Measurements from ENCODE around the gene ATXN1.
"Not testable (repeated sequence)": the region's sequence is repeated elsewhere in the genome, so short reads cannot be mapped to it uniquely, and the experiment has no call there.

Gene ATXN1

GRCh38 chr6:16386057-16386456, 375.2 kb downstream of the ATXN1 start:
- Histone ChIP-seq H2AFZ (ENCODE audit: low read length) (no peak overlapping the region), H3K4me2 (ENCODE audit: low read depth, low read length, poor library complexity, severe bottlenecking) (no peak overlapping the region), H3K4me3 (ENCODE audit: low read length, poor library complexity, severe bottlenecking) (no peak overlapping the region), H3K36me3 (ENCODE audit: insufficient read depth, low read length) (no peaks in the 10 kb centered on the region), H3F3A (ENCODE audit: low read depth) (no peaks in the 10 kb centered on the region), H3K9me2 (replicated peaks; ENCODE audit: low read depth, low read length) (no peaks in the 10 kb centered on the region), H3K9me3 (ENCODE audit: insufficient read depth, low read depth, low read length) (no peaks in the 10 kb centered on the region), H3K79me2 (ENCODE audit: insufficient read depth, low read length) (no peaks in the 10 kb centered on the region), H4K20me1 (ENCODE audit: insufficient read depth, low read length, poor library complexity, severe bottlenecking) (no peaks in the 10 kb centered on the region), H3K27me3 (ENCODE audit: insufficient read depth, low read length, poor library complexity, severe bottlenecking) (no peaks in the 10 kb centered on the region), H3K9ac (ENCODE audit: low read depth, low read length, poor library complexity, severe bottlenecking) (no peak overlapping the region), H3K4me1 (ENCODE audit: insufficient read depth, low read length, poor library complexity, severe bottlenecking) (no peaks in the 10 kb centered on the region)
- TF ChIP-seq EZH2phosphoT487 (IDR thresholded peaks at IDR 0.05; ENCODE audit: borderline replicate concordance) (no peak), CTCF (conservative IDR thresholded peaks at IDR 0.05; ENCODE audit: low read length) (no peak)

- no peak overlapping the region for H3K9ac ChIP-seq (ENCODE audit: low read depth, low read length, poor library complexity, severe bottlenecking)
- no peaks in the 10 kb centered on the region for H3F3A ChIP-seq (ENCODE audit: low read depth)
- no peaks in the 10 kb centered on the region for H3K27me3 ChIP-seq (ENCODE audit: insufficient read depth, low read length, poor library complexity, severe bottlenecking)
- H3K4me3 ChIP-seq (ENCODE audit: low read length, poor library complexity, severe bottlenecking) = no peak overlapping the region
- no peaks in the 10 kb centered on the region for H3K4me1 ChIP-seq (ENCODE audit: insufficient read depth, low read length, poor library complexity, severe bottlenecking)
- no peaks in the 10 kb centered on the region for H3K36me3 ChIP-seq (ENCODE audit: insufficient read depth, low read length)
- TF ChIP-seq CTCF (conservative IDR thresholded peaks at IDR 0.05; ENCODE audit: low read length) (no peak), EZH2phosphoT487 (IDR thresholded peaks at IDR 0.05; ENCODE audit: borderline replicate concordance) (no peak)
- no peak overlapping the region for H2AFZ ChIP-seq (ENCODE audit: low read length)
- no peaks in the 10 kb centered on the region for H3K9me2 ChIP-seq (replicated peaks; ENCODE audit: low read depth, low read length)
- no peaks in the 10 kb centered on the region for H3K9me3 ChIP-seq (ENCODE audit: insufficient read depth, low read depth, low read length)
- no peak overlapping the region for H3K4me2 ChIP-seq (ENCODE audit: low read depth, low read length, poor library complexity, severe bottlenecking)
- no peaks in the 10 kb centered on the region for H4K20me1 ChIP-seq (ENCODE audit: insufficient read depth, low read length, poor library complexity, severe bottlenecking)
- H3K79me2 ChIP-seq (ENCODE audit: insufficient read depth, low read length) = no peaks in the 10 kb centered on the region
Measured at GRCh38 chr6:16383607-16384206, 377.6 kb downstream of the ATXN1 start.

- not testable (repeated sequence) for H3F3A ChIP-seq (ENCODE audit: low read depth); H3K4me1 ChIP-seq (ENCODE audit: insufficient read depth, low read length, poor library complexity, severe bottlenecking); H4K20me1 ChIP-seq (ENCODE audit: insufficient read depth, low read length, poor library complexity, severe bottlenecking); H3K27me3 ChIP-seq (ENCODE audit: insufficient read depth, low read length, poor library complexity, severe bottlenecking); H3K9ac ChIP-seq (ENCODE audit: low read depth, low read length, poor library complexity, severe bottlenecking); H3K9me3 ChIP-seq (ENCODE audit: insufficient read depth, low read depth, low read length); H3K36me3 ChIP-seq (ENCODE audit: insufficient read depth, low read length); H3K9me2 ChIP-seq (replicated peaks; ENCODE audit: low read depth, low read length); H3K4me3 ChIP-seq (ENCODE audit: low read length, poor library complexity, severe bottlenecking); H3K4me2 ChIP-seq (ENCODE audit: low read depth, low read length, poor library complexity, severe bottlenecking); H2AFZ ChIP-seq (ENCODE audit: low read length); H3K79me2 ChIP-seq (ENCODE audit: insufficient read depth, low read length)
Measured at GRCh38 chr6:16381968-16382367, 379.3 kb downstream of the ATXN1 start.

GRCh38 chr6:16380220-16380809, 380.9 kb downstream of the ATXN1 start:
- H3K4me3 ChIP-seq (ENCODE audit: low read length, poor library complexity, severe bottlenecking) = no peak overlapping the region

GRCh38 chr6:16378360-16378759, 382.9 kb downstream of the ATXN1 start:
- H2AFZ ChIP-seq (ENCODE audit: low read length); H3K4me3 ChIP-seq (ENCODE audit: low read length, poor library complexity, severe bottlenecking); H3K9me2 ChIP-seq (replicated peaks; ENCODE audit: low read depth, low read length); H3K4me2 ChIP-seq (ENCODE audit: low read depth, low read length, poor library complexity, severe bottlenecking); H3K4me1 ChIP-seq (ENCODE audit: insufficient read depth, low read length, poor library complexity, severe bottlenecking); H3K79me2 ChIP-seq (ENCODE audit: insufficient read depth, low read length); H3K9me3 ChIP-seq (ENCODE audit: insufficient read depth, low read depth, low read length); H3K27me3 ChIP-seq (ENCODE audit: insufficient read depth, low read length, poor library complexity, severe bottlenecking); H3K9ac ChIP-seq (ENCODE audit: low read depth, low read length, poor library complexity, severe bottlenecking); H3F3A ChIP-seq (ENCODE audit: low read depth); H4K20me1 ChIP-seq (ENCODE audit: insufficient read depth, low read length, poor library complexity, severe bottlenecking); H3K36me3 ChIP-seq (ENCODE audit: insufficient read depth, low read length): not testable (repeated sequence)

More at GRCh38 chr6:16380220-16380809, 380.9 kb downstream of the ATXN1 start:
- no peaks in the 10 kb centered on the region for H3K27me3 ChIP-seq (ENCODE audit: insufficient read depth, low read length, poor library complexity, severe bottlenecking)
- H3K9ac ChIP-seq (ENCODE audit: low read depth, low read length, poor library complexity, severe bottlenecking) = no peak overlapping the region
- no peak overlapping the region for H3K4me2 ChIP-seq (ENCODE audit: low read depth, low read length, poor library complexity, severe bottlenecking)
- no peaks in the 10 kb centered on the region for H3K36me3 ChIP-seq (ENCODE audit: insufficient read depth, low read length)
- no peaks in the 10 kb centered on the region for H3F3A ChIP-seq (ENCODE audit: low read depth)
- H3K9me3 ChIP-seq (ENCODE audit: insufficient read depth, low read depth, low read length) = no peaks in the 10 kb centered on the region
- no peaks in the 10 kb centered on the region for H4K20me1 ChIP-seq (ENCODE audit: insufficient read depth, low read length, poor library complexity, severe bottlenecking)
- TF ChIP-seq EZH2phosphoT487 (IDR thresholded peaks at IDR 0.05; ENCODE audit: borderline replicate concordance) = no peak
- TF ChIP-seq CTCF (conservative IDR thresholded peaks at IDR 0.05; ENCODE audit: low read length) = no peak
- no peak overlapping the region for H2AFZ ChIP-seq (ENCODE audit: low read length)
- H3K4me1 ChIP-seq (ENCODE audit: insufficient read depth, low read length, poor library complexity, severe bottlenecking) = no peaks in the 10 kb centered on the region
- H3K9me2 ChIP-seq (replicated peaks; ENCODE audit: low read depth, low read length) = no peaks in the 10 kb centered on the region
- no peaks in the 10 kb centered on the region for H3K79me2 ChIP-seq (ENCODE audit: insufficient read depth, low read length)

Measured in Loucy (cell line).